ENCODE measurements around the gene RBM15.

Gene RBM15

GRCh38 chr1:110338886-110339406 is at the start of gene RBM15:
Gene RBM15, plus strand, starts transcription at chr1:110339377. Its CDS starts 29 bp downstream, at chr1:110339406.
- no peak for DNase-seq (ENCODE audit: low read depth)

- no peak for DNase-seq (ENCODE audit: low read depth)
Observed at GRCh38 chr1:110291241-110292030, 47.7 kb upstream of the RBM15 start.

- DNase-seq (ENCODE audit: low read depth): no peak
Observed at GRCh38 chr1:110292031-110292741, 47.0 kb upstream of the RBM15 start.

- DNase-seq (ENCODE audit: low read depth): no peak
Observed at GRCh38 chr1:110293601-110294104, 45.5 kb upstream of the RBM15 start.

GRCh38 chr1:110294308-110294707 is 44.9 kb upstream of the RBM15 start:
- no peak for DNase-seq (ENCODE audit: low read depth)

GRCh38 chr1:110298991-110299390 is 40.2 kb upstream of the RBM15 start:
- DNase-seq (ENCODE audit: low read depth): no peak

- no peak for DNase-seq (ENCODE audit: low read depth)
Observed at GRCh38 chr1:110300412-110301085, 38.6 kb upstream of the RBM15 start.

- no peak for DNase-seq (ENCODE audit: low read depth)
Observed at GRCh38 chr1:110302836-110303235, 36.3 kb upstream of the RBM15 start.

GRCh38 chr1:110305900-110306420 is 33.2 kb upstream of the RBM15 start:
- DNase-seq (ENCODE audit: low read depth): no peak

- no peak for DNase-seq (ENCODE audit: low read depth)
Observed at GRCh38 chr1:110307239-110307974, 31.8 kb upstream of the RBM15 start.

GRCh38 chr1:110308247-110308646 is 30.9 kb upstream of the RBM15 start:
- DNase-seq (ENCODE audit: low read depth): no peak

- no peak for DNase-seq (ENCODE audit: low read depth)
Observed at GRCh38 chr1:110309139-110309538, 30.0 kb upstream of the RBM15 start.

GRCh38 chr1:110309767-110310166 is 29.4 kb upstream of the RBM15 start:
- DNase-seq (ENCODE audit: low read depth): no peak

GRCh38 chr1:110310300-110310699 is 28.9 kb upstream of the RBM15 start:
- no peak for DNase-seq (ENCODE audit: low read depth)

- peak; percentile 33 for DNase-seq (ENCODE audit: low read depth)
Observed at GRCh38 chr1:110312188-110313121, 26.7 kb upstream of the RBM15 start.

GRCh38 chr1:110316735-110317134 is 22.4 kb upstream of the RBM15 start:
- no peak for DNase-seq (ENCODE audit: low read depth)

- no peak for DNase-seq (ENCODE audit: low read depth)
Observed at GRCh38 chr1:110318046-110318445, 21.1 kb upstream of the RBM15 start.

GRCh38 chr1:110319332-110320167 is 19.6 kb upstream of the RBM15 start:
- no peak for DNase-seq (ENCODE audit: low read depth)

- DNase-seq (ENCODE audit: low read depth): no peak
Observed at GRCh38 chr1:110320168-110320518, 19.0 kb upstream of the RBM15 start.

- no peak for DNase-seq (ENCODE audit: low read depth)
Observed at GRCh38 chr1:110321045-110321444, 18.1 kb upstream of the RBM15 start.

Measured in stimulated activated CD8-positive, alpha-beta memory T cell treated with anti-CD3 and anti-CD28 coated beads, Interleukin-15, amount 100 ng/mL, for 24 hours (primary cell).